Smooth muscle cell (in vitro differentiated cells): ENCODE results near the gene PDAP1. TPM values are rescaled to one million over a fixed set of nuclear protein-coding genes. Genes with fewer than 3 reads are reported as not detected.

Source experiments
- DNase-seq: peaks from one replicate; lab custom pipeline; 2025; ENCODE audit not compliant: unreplicated experiment; lab: John Stamatoyannopoulos, UW
- H2AFZ ChIP-seq: fragments of 200-600 bp; sonication (generic); 2 replicates; pipeline ENCODE4 v1.6.0; 2016; ENCODE audit warnings: antibody characterized with exemption, low read depth, mild to moderate bottlenecking
- H3F3A ChIP-seq: fragments of 200-600 bp; sonication (generic); 2 replicates; pipeline ENCODE4 v1.6.0; 2017; ENCODE audit warnings: antibody characterized with exemption, low read depth
- H3K27ac ChIP-seq: fragments of 200-600 bp; sonication (generic); 2 replicates; pipeline ENCODE4 v1.5.1; 2016; ENCODE audit warnings: low read depth, mild to moderate bottlenecking
- H3K27me3 ChIP-seq: fragments of 200-600 bp; sonication (generic); 2 replicates; pipeline ENCODE4 v1.6.1; 2016; ENCODE audit warnings: low read depth, mild to moderate bottlenecking
- H3K36me3 ChIP-seq: fragments of 200-600 bp; sonication (generic); 2 replicates; pipeline ENCODE4 v1.5.1; 2016; ENCODE audit warnings: low read depth
- H3K4me1 ChIP-seq: fragments of 200-600 bp; sonication (generic); 2 replicates; pipeline ENCODE4 v1.5.1; 2016; ENCODE audit warnings: low read depth
- H3K4me2 ChIP-seq: fragments of 200-600 bp; sonication (generic); 2 replicates; pipeline ENCODE4 v1.6.0; 2016; ENCODE audit warnings: mild to moderate bottlenecking
- H3K4me3 ChIP-seq: fragments of 200-600 bp; sonication (generic); 2 replicates; pipeline ENCODE4 v1.5.1; 2016; ENCODE audit warnings: mild to moderate bottlenecking
- H3K79me2 ChIP-seq: fragments of 200-600 bp; sonication (generic); 2 replicates; pipeline ENCODE4 v1.6.0; 2016; ENCODE audit warnings: low read depth, mild to moderate bottlenecking
- H3K9ac ChIP-seq: fragments of 200-600 bp; sonication (generic); 2 replicates; pipeline ENCODE4 v1.6.0; 2016; ENCODE audit warnings: low read depth
- H3K9me3 ChIP-seq: fragments of 200-600 bp; sonication (generic); replicated peaks from 2 replicates; pipeline ENCODE4 v1.5.1; 2016; ENCODE audit warnings: low read depth
- H4K20me1 ChIP-seq: fragments of 200-600 bp; sonication (generic); 2 replicates; pipeline ENCODE4 v1.6.0; 2016; ENCODE audit warnings: low read depth
- CTCF ChIP-seq: fragments of 200-600 bp; sonication (generic); IDR thresholded peaks from 2 replicates; pipeline ENCODE4 v1.5.1; 2017; ENCODE audit warnings: borderline replicate concordance, mild to moderate bottlenecking, antibody characterized with exemption; ENCODE audit not compliant: insufficient read depth, poor library complexity, severe bottlenecking
- WGBS: methylation state at CpG from one replicate; pipeline ENCODE4 v1.1.7; 2016; ENCODE audit warnings: low lambda C conversion rate; 5-methylcytosine and 5-hydroxymethylcytosine counted together
- polyA plus RNA-seq: library from polyadenylated mRNA; unstranded; fragments of >200 nt; fragmentation: Nextera tagmentation; extraction: Ambion mirVana; gene quantifications from 2 replicates; pipeline ENCODE4 v1.2.1, GENCODE V29; 2016
- total RNA-seq: library from RNA; depleted of rRNA; stranded (reverse); fragments of >200 nt; gene quantifications from 2 replicates; pipeline ENCODE4 v1.2.3, GENCODE V29; 2014

Gene PDAP1
- total and polyA plus RNA-seq, 2 experiments from 2014 or later = 77.3 to 89.4 TPM

DNA sequence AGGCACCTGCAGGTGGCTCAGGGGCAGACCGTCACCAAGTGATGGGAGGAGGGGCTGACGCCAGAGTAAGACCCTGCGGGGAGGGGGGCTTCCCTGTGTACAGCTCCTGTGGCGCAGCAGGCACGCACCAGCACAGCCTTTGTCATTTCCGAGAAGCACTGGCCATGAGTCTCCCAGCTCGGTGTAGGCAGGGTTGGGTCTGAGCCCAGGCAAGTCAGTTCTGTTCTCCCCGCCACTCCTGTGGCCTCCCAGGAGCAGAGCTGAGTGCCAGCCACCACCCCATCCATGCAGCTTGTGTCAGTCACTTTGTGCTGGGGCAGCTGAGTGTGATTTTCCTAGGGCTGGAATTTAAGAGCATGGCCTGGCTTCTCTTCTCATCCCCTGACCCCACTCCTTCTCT lies 43.5 kb upstream of the PDAP1 start:
- Histone ChIP-seq H3K4me3 (no peak overlapping the region), H3K9me3 (no peaks in the 10 kb centered on the region), H3K36me3 (peaks cover 5% of the 10 kb centered on the region), H3K79me2 (no peaks in the 10 kb centered on the region), H3K27ac (no peak overlapping the region), H3K4me1 (no peaks in the 10 kb centered on the region), H3K9ac (no peak overlapping the region), H2AFZ (no peak overlapping the region), H3K4me2 (no peak overlapping the region), H4K20me1 (peaks cover 26% of the 10 kb centered on the region), H3K27me3 (no peaks in the 10 kb centered on the region), H3F3A (peaks cover 1% of the 10 kb centered on the region)
- no peak for DNase-seq
- WGBS = 95% methylated on average over 8 of the region's 8 CpGs
- TF ChIP-seq CTCF = no peak

DNA sequence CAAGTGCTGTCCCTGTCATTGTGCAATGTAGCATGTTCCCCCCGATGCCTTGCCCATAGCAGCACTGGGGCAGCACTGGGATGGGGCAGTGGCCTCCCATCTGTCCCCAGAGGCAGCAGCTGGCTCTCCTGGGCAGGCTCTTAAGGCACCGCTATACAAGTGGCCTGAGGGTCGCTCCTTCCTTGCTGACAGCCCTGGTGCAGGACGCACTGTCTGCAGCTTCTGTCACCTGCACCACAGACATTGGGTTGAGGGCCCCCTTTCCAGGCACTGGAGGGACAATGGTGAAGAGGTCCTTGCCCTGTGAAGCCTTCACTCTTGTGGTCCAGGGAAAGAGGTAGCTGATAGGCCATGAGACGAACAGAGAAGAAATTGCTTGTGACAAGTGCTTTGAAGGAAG lies 40.9 kb upstream of the PDAP1 start:
- H2AFZ ChIP-seq = no peak overlapping the region
- H3K79me2 ChIP-seq = no peaks in the 10 kb centered on the region
- no peak overlapping the region for H3K9ac ChIP-seq
- H3K4me2 ChIP-seq = no peak overlapping the region
- no peak for TF ChIP-seq CTCF
- WGBS = 97% methylated on average over 5 of the region's 5 CpGs
- peaks cover 5% of the 10 kb centered on the region for H3K36me3 ChIP-seq
- peaks cover 19% of the 10 kb centered on the region for H4K20me1 ChIP-seq
- no peak overlapping the region for H3K4me3 ChIP-seq
- no peaks in the 10 kb centered on the region for H3K4me1 ChIP-seq
- H3F3A ChIP-seq = no peaks in the 10 kb centered on the region
- H3K27me3 ChIP-seq = no peaks in the 10 kb centered on the region
- H3K9me3 ChIP-seq = no peaks in the 10 kb centered on the region
- H3K27ac ChIP-seq = no peak overlapping the region
- DNase-seq = no peak

GRCh38 chr7:99448855-99449254 lies 40.5 kb upstream of the PDAP1 start:
- no peaks in the 10 kb centered on the region for H3F3A ChIP-seq
- no peak overlapping the region for H3K27ac ChIP-seq
- WGBS = 96% methylated on average over 10 of the region's 10 CpGs
- H3K4me2 ChIP-seq = no peak overlapping the region
- no peak overlapping the region for H3K4me3 ChIP-seq
- no peaks in the 10 kb centered on the region for H3K79me2 ChIP-seq
- no peak for TF ChIP-seq CTCF
- H3K27me3 ChIP-seq = no peaks in the 10 kb centered on the region
- no peaks in the 10 kb centered on the region for H3K9me3 ChIP-seq
- no peak overlapping the region for H2AFZ ChIP-seq
- H3K9ac ChIP-seq = no peak overlapping the region
- no peak for DNase-seq
- H3K4me1 ChIP-seq = no peaks in the 10 kb centered on the region
- H3K36me3 ChIP-seq = peaks cover 5% of the 10 kb centered on the region
- H4K20me1 ChIP-seq = peaks cover 19% of the 10 kb centered on the region

- no peak for TF ChIP-seq CTCF
- H3K4me1 ChIP-seq = no peaks in the 10 kb centered on the region
- 98% methylated on average over 10 of the region's 10 CpGs for WGBS
These were observed 39.5 kb upstream of the PDAP1 start for GRCh38 chr7:99447943-99448342.

More at GRCh38 chr7:99447943-99448342, 39.5 kb upstream of the PDAP1 start:
- no peak overlapping the region for H2AFZ ChIP-seq
- no peak overlapping the region for H3K27ac ChIP-seq
- peaks cover 5% of the 10 kb centered on the region for H3K36me3 ChIP-seq
- no peak overlapping the region for H3K4me2 ChIP-seq
- no peaks in the 10 kb centered on the region for H3K27me3 ChIP-seq
- H3K4me3 ChIP-seq = no peak overlapping the region
- H4K20me1 ChIP-seq = peaks cover 19% of the 10 kb centered on the region
- H3K9ac ChIP-seq = no peak overlapping the region
- no peaks in the 10 kb centered on the region for H3F3A ChIP-seq
- DNase-seq = no peak
- H3K9me3 ChIP-seq = no peaks in the 10 kb centered on the region
- H3K79me2 ChIP-seq = no peaks in the 10 kb centered on the region
